Keratinocyte (primary cell): ENCODE measurements around the gene NDUFS8. TPM values are rescaled to one million over a fixed set of nuclear protein-coding genes. Genes with fewer than 3 reads are reported as not detected.

Experiments
- DNase-seq: peaks from one replicate; pipeline ENCODE4 v3.0.0-alpha.2; 2011; ENCODE audit warnings: low read depth, missing footprints, low spot score
- FAIRE-seq: peaks from 2 replicates; lab custom pipeline; 2011; peaks lifted over from hg19 to GRCh38; lab: Jason Lieb, UNC
- H2AFZ ChIP-seq: 2 replicates; pipeline ENCODE4 v1.6.0; 2012; ENCODE audit warnings: low read length, control low read depth, inconsistent platforms; ENCODE audit not compliant: control insufficient read depth
- H3K27ac ChIP-seq: 2 replicates; pipeline ENCODE4 v1.5.1; 2011; ENCODE audit warnings: low read length; ENCODE audit not compliant: control insufficient read depth, insufficient read depth
- H3K27me3 ChIP-seq: 3 replicates; pipeline ENCODE4 v1.6.0; 2011; ENCODE audit warnings: low read length; ENCODE audit not compliant: control insufficient read depth, insufficient read depth; ENCODE audit errors: extremely low read depth
- H3K36me3 ChIP-seq, 2 experiments: 2 replicates in 1 of 2; 3 replicates in 1 of 2; pipeline ENCODE4 v1.5.1; 2011; ENCODE audit warnings: low read length in 2 of 2, mild to moderate bottlenecking in 1 of 2; ENCODE audit not compliant: control insufficient read depth in 2 of 2, insufficient read depth in 2 of 2; ENCODE audit errors: extremely low read depth in 1 of 2
- H3K4me1 ChIP-seq: 3 replicates; pipeline ENCODE4 v1.5.1; 2011; ENCODE audit warnings: low read length; ENCODE audit not compliant: control insufficient read depth, insufficient read depth; ENCODE audit errors: extremely low read depth
- H3K4me2 ChIP-seq: 3 replicates; pipeline ENCODE4 v1.6.0; 2011; ENCODE audit warnings: low read depth, low read length; ENCODE audit not compliant: control insufficient read depth, insufficient read depth; ENCODE audit errors: extremely low read depth
- H3K4me3 ChIP-seq, 3 experiments: fragments of 200-600 bp in 1 of 3; sonication (generic) in 1 of 3; 2 replicates in 2 of 3; 3 replicates in 1 of 3; pipeline ENCODE4 v1.5.1; 2011 to 2016; ENCODE audit warnings: low read length in 3 of 3, mild to moderate bottlenecking in 3 of 3, control low read depth in 2 of 3, inconsistent platforms in 1 of 3, low read depth in 1 of 3, mixed read lengths in 1 of 3, mixed run types in 1 of 3, moderate library complexity in 1 of 3; ENCODE audit not compliant: control insufficient read depth in 2 of 3, insufficient read depth in 2 of 3; ENCODE audit errors: extremely low read depth in 1 of 3
- H3K79me2 ChIP-seq: 2 replicates; pipeline ENCODE4 v1.6.0; 2012; ENCODE audit warnings: low read length; ENCODE audit not compliant: control insufficient read depth, insufficient read depth
- H3K9ac ChIP-seq: 3 replicates; pipeline ENCODE4 v1.6.0; 2011; ENCODE audit warnings: low read length; ENCODE audit not compliant: control insufficient read depth, insufficient read depth; ENCODE audit errors: extremely low read depth
- H3K9me1 ChIP-seq: 3 replicates; pipeline ENCODE4 v1.6.0; 2011; ENCODE audit warnings: low read length; ENCODE audit not compliant: control insufficient read depth, insufficient read depth; ENCODE audit errors: extremely low read depth
- H3K9me3 ChIP-seq: 2 replicates; pipeline ENCODE4 v1.5.1; 2012; ENCODE audit warnings: low read depth, low read length; ENCODE audit not compliant: control insufficient read depth
- H4K20me1 ChIP-seq: 3 replicates; pipeline ENCODE4 v1.6.0; 2011; ENCODE audit warnings: low read length; ENCODE audit not compliant: control insufficient read depth, insufficient read depth; ENCODE audit errors: extremely low read depth
- EZH2 ChIP-seq: IDR thresholded peaks from one replicate; pipeline ENCODE4 v1.6.1; 2012; ENCODE audit warnings: inconsistent platforms, mild to moderate bottlenecking, low read length, moderate library complexity
- dilution Hi-C: fragments of 300-500 bp; cut with MboI; formaldehyde crosslinking; loops from one replicate; pipeline ENCODE4 v1.7.0; 2020; ENCODE audit warnings: low sequenced_read_pairs; ENCODE audit not compliant: extremely low pct_ligation_motif_present
- polyA plus RNA-seq, 5 experiments: library from polyadenylated mRNA; depleted of rRNA in 3 of 5; stranded (reverse) in 3 of 5; stranded (forward) in 1 of 5; unstranded in 1 of 5; fragments of >200 nt; gene quantifications; 1 replicate in 1 of 5; 2 replicates in 3 of 5; 3 replicates in 1 of 5; pipeline versions ENCODE4 v1.2.1 to v1.2.3, GENCODE V29; 2011 to 2012; ENCODE audit warnings: missing spikeins in 2 of 5, low read depth in 1 of 5, low replicate concordance in 1 of 5
- TF ChIP-seq, protein P1 (sequence below), 3 experiments: IDR thresholded peaks in 1 of 3; conservative IDR thresholded peaks in 1 of 3; optimal IDR thresholded peaks in 1 of 3; 2 replicates in 2 of 3; 3 replicates in 1 of 3; pipeline versions ENCODE3 to v1.5.1; 2011; ENCODE audit warnings: low read length in 3 of 3, mild to moderate bottlenecking in 3 of 3, moderate library complexity in 2 of 3, control low read depth in 1 of 3, inconsistent platforms in 1 of 3; ENCODE audit not compliant: insufficient read depth in 2 of 3; ENCODE audit errors: extremely low read depth in 1 of 3

NDUFS8 gene
- polyA plus RNA-seq, 1 donor (not counting 4 experiments of a cell fraction or from before 2014, with no cell fraction given) = 51.7 TPM

- peaks cover 5% of the 10 kb centered on the region for H3K79me2 ChIP-seq
- no peak overlapping the region for H3K9ac ChIP-seq
- H4K20me1 ChIP-seq = no peaks in the 10 kb centered on the region
- FAIRE-seq (no peak), DNase-seq (no peak)
- H3K36me3 ChIP-seq = peaks cover 3% of the 10 kb centered on the region in 2 experiments
- H3K9me3 ChIP-seq = no peaks in the 10 kb centered on the region
- H2AFZ ChIP-seq = no peak overlapping the region
- H3K4me3 ChIP-seq = no peak overlapping the region
- no peaks in the 10 kb centered on the region for H3K9me1 ChIP-seq
- H3K4me1 ChIP-seq = peaks cover 10% of the 10 kb centered on the region
- no peak for TF ChIP-seq EZH2
- TF ChIP-seq, protein P1, sequence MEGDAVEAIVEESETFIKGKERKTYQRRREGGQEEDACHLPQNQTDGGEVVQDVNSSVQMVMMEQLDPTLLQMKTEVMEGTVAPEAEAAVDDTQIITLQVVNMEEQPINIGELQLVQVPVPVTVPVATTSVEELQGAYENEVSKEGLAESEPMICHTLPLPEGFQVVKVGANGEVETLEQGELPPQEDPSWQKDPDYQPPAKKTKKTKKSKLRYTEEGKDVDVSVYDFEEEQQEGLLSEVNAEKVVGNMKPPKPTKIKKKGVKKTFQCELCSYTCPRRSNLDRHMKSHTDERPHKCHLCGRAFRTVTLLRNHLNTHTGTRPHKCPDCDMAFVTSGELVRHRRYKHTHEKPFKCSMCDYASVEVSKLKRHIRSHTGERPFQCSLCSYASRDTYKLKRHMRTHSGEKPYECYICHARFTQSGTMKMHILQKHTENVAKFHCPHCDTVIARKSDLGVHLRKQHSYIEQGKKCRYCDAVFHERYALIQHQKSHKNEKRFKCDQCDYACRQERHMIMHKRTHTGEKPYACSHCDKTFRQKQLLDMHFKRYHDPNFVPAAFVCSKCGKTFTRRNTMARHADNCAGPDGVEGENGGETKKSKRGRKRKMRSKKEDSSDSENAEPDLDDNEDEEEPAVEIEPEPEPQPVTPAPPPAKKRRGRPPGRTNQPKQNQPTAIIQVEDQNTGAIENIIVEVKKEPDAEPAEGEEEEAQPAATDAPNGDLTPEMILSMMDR (optimal IDR thresholded peaks at IDR 0.05 in 1 of 3, IDR thresholded peaks at IDR 0.05 in 1 of 3, conservative IDR thresholded peaks at IDR 0.05 in 1 of 3; ENCODE audit: extremely low read depth in 1 of 3, insufficient read depth in 2 of 3, low read length in 3 of 3) = no peak
- dilution Hi-C loops = no loop called here
- H3K4me2 ChIP-seq = no peak overlapping the region
- no peaks in the 10 kb centered on the region for H3K27me3 ChIP-seq
- H3K27ac ChIP-seq = no peak overlapping the region
Observed at GRCh38 chr11:68043029-68043348, 12.5 kb downstream of the NDUFS8 start.

- Histone ChIP-seq H3K9ac (no peak overlapping the region), H3K36me3 (peaks cover 3% of the 10 kb centered on the region in 2 experiments), H3K79me2 (peaks cover 5% of the 10 kb centered on the region), H3K4me1 (peaks cover 11% of the 10 kb centered on the region), H3K27ac (no peak overlapping the region), H2AFZ (no peak overlapping the region), H3K4me3 (no peak overlapping the region), H3K9me3 (no peaks in the 10 kb centered on the region), H3K27me3 (no peaks in the 10 kb centered on the region), H3K4me2 (no peak overlapping the region), H4K20me1 (no peaks in the 10 kb centered on the region), H3K9me1 (no peaks in the 10 kb centered on the region)
- dilution Hi-C loops = no loop called here
- TF ChIP-seq, protein P1 (optimal IDR thresholded peaks at IDR 0.05 in 1 of 3, IDR thresholded peaks at IDR 0.05 in 1 of 3, conservative IDR thresholded peaks at IDR 0.05 in 1 of 3; ENCODE audit: extremely low read depth in 1 of 3, insufficient read depth in 2 of 3, low read length in 3 of 3) = no peak
- no peak for TF ChIP-seq EZH2
- FAIRE-seq (no peak), DNase-seq (no peak)
Observed at GRCh38 chr11:68043349-68044144, 13.1 kb downstream of the NDUFS8 start.
